HepG2 (cell line): ENCODE results near the gene TRIM36.

ENCODE experiments used
- BRCA1 ChIP-seq: sonication (generic); formaldehyde crosslinking; IDR thresholded peaks from 2 replicates; pipeline ENCODE4 v1.4.0; 2020; ENCODE audit warnings: missing genetic modification reagents
- CREB1 ChIP-seq, 2 experiments: fragments of 450-650 bp in 1 of 2; IDR thresholded peaks; 2 replicates each; pipeline ENCODE4 v1.6.1; 2016 to 2017; ENCODE audit warnings: control low read depth in 1 of 2, mild to moderate bottlenecking in 1 of 2, missing compliant biosample characterization in 1 of 2, missing genetic modification characterization in 1 of 2
- CTCF ChIP-seq: sonication (generic); formaldehyde crosslinking; IDR thresholded peaks from 2 replicates; pipeline ENCODE4 v1.5.0; 2020; ENCODE audit warnings: mild to moderate bottlenecking, missing genetic modification reagents, moderate library complexity
- GABPB1 ChIP-seq: IDR thresholded peaks from 2 replicates; pipeline ENCODE4 v1.6.1; 2016; ENCODE audit warnings: mild to moderate bottlenecking, missing genetic modification reagents, moderate library complexity, missing compliant biosample characterization
- ZNF549 ChIP-seq: sonication (generic); formaldehyde crosslinking; IDR thresholded peaks from 2 replicates; pipeline ENCODE4 v1.5.0; 2020; ENCODE audit warnings: missing genetic modification reagents

GRCh38 chr5:115170929-115171510, 1.3 kb upstream of the TRIM36 start:
- no peak for TF ChIP-seq CREB1 (IDR thresholded peaks at IDR 0.05)
- no peak for TF ChIP-seq CREB1 (CRISPR knock-in tag; IDR thresholded peaks at IDR 0.05)
- no peak for TF ChIP-seq BRCA1
- TF ChIP-seq CTCF (CRISPR knock-in tag), result no peak
- TF ChIP-seq ZNF549, result no peak
- no peak for TF ChIP-seq GABPB1 (CRISPR knock-in tag)
